Calu3 (cell line): ENCODE results near the gene NT5DC3. TPM values are rescaled to one million over a fixed set of nuclear protein-coding genes. Genes with fewer than 3 reads are reported as not detected.

Experiments used
- BruUV-seq: library from RNA; stranded (reverse); fragments of 400-500 nt; replicated peaks from 2 replicates; lab custom pipeline; 2021; lab: Mats Ljungman, UMichigan
- CTCF ChIA-PET: fragments of 300-600 bp; sonication (Branson Sonifier 250); formaldehyde crosslinking; loops from one replicate; lab custom pipeline; 2022; ENCODE audit warnings: antibody characterized with exemption; lab: Charles Lee
- DNase-seq: peaks from one replicate; pipeline ENCODE4 v3.0.0; 2022
- H3K27ac Mint-ChIP-seq: one replicate; pipeline ENCODE4 v1.8.0; 2022; ENCODE audit warnings: mixed read lengths; ENCODE audit not compliant: unreplicated experiment
- H3K27me3 Mint-ChIP-seq: one replicate; pipeline ENCODE4 v1.8.0; 2022; ENCODE audit warnings: mixed read lengths; ENCODE audit not compliant: unreplicated experiment
- H3K36me3 Mint-ChIP-seq: one replicate; pipeline ENCODE4 v1.8.0; 2022; ENCODE audit warnings: mild to moderate bottlenecking, moderate library complexity, mixed read lengths; ENCODE audit not compliant: insufficient read depth, unreplicated experiment
- H3K4me1 Mint-ChIP-seq: one replicate; pipeline ENCODE4 v1.8.0; 2022; ENCODE audit warnings: mild to moderate bottlenecking, low read depth, mixed read lengths; ENCODE audit not compliant: unreplicated experiment
- H3K4me3 Mint-ChIP-seq: one replicate; pipeline ENCODE4 v1.8.0; 2022; ENCODE audit warnings: mild to moderate bottlenecking, low read depth, moderate library complexity, mixed read lengths; ENCODE audit not compliant: unreplicated experiment
- H3K9me3 Mint-ChIP-seq: one replicate; pipeline ENCODE4 v1.8.0; 2022; ENCODE audit warnings: low read depth, mixed read lengths; ENCODE audit not compliant: unreplicated experiment
- CTCF ChIP-seq: fragments of 200-600 bp; IDR thresholded peaks from one replicate; pipeline ENCODE4 v1.8.0; 2022; ENCODE audit warnings: antibody characterized with exemption; ENCODE audit not compliant: unreplicated experiment
- intact Hi-C: fragments of 100-400 bp; cut with micrococcal nuclease; formaldehyde crosslinking; loops from one replicate; pipeline ENCODE4 v1.10.0; 2022; ENCODE audit not compliant: unreplicated experiment
- total RNA-seq: library from RNA; stranded (reverse); gene quantifications from 2 replicates; pipeline ENCODE4 v1.2.3, GENCODE V29; 2022

The NT5DC3 gene
- total RNA-seq, 1 experiment from 2014 or later, result 24.0 TPM

DNA sequence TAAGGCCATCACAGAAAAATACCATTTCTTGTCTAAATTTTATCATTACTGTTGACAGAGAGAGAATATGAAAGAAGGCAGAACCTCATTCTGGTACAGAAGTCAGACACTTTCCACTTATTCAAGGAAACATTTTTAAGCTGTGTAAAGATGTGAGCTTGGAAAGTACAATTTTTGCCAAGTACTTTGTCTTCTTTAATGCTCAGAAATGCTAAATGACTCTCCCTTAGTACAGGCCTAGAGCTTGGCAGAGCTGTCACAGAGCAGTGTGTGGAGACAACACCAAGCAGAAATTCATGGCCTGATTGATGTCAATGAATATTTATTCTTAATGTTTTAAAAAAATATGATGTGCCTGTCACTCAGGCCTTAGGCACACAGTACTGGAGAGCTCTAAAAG, 20.7 kb downstream of the NT5DC3 start:
- Mint-ChIP-seq H3K9me3 (peaks cover 3% of the 10 kb centered on the region), H3K27me3 (no peaks in the 10 kb centered on the region), H3K36me3 (no peaks in the 10 kb centered on the region), H3K4me1 (peaks cover 10% of the 10 kb centered on the region), H3K27ac (no peak overlapping the region), H3K4me3 (no peak overlapping the region)
- TF ChIP-seq CTCF, result no peak
- no peak for DNase-seq
- CTCF ChIA-PET, result interaction anchor here (0.6 kb wide), 1 partner anchor 19 kb away, joined by 8 read pairs; no protein-coding TSS in a partner anchor
- intact Hi-C loops, result no loop called here
- no TSS peak for BruUV-seq

- Mint-ChIP-seq H3K27me3 (no peaks in the 10 kb centered on the region), H3K36me3 (no peaks in the 10 kb centered on the region), H3K27ac (no peak overlapping the region), H3K9me3 (peaks cover 3% of the 10 kb centered on the region), H3K4me3 (no peak overlapping the region), H3K4me1 (peaks cover 6% of the 10 kb centered on the region)
- BruUV-seq, result no TSS peak
- no peak for DNase-seq
- intact Hi-C loops, result no loop called here
- no peak for TF ChIP-seq CTCF
- CTCF ChIA-PET, result no interaction called here
Observed at GRCh38 chr12:103819892-103820291, 21.1 kb downstream of the NT5DC3 start.

DNA sequence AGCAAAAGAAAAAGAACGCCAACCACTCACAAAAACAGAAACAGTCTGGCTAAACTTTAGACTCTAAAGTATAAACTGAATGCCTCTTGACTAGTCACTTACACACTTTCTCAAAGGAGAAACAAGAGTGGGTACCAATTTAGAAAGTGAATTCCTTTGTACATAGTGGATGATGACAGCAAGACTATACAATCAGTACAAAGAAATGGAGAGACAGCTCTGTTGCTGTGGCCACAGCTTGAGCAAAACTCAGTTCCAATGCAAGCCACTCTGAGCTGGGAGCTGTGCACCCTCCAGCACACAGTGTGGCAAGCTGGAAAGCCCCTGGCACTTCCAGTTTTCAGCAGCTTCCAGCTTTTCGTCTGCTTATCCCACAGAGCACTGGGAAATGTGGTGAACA, 21.7 kb downstream of the NT5DC3 start:
- Mint-ChIP-seq H3K27me3 (no peaks in the 10 kb centered on the region), H3K27ac (no peak overlapping the region), H3K4me1 (no peaks in the 10 kb centered on the region), H3K9me3 (peaks cover 3% of the 10 kb centered on the region), H3K4me3 (no peak overlapping the region), H3K36me3 (no peaks in the 10 kb centered on the region)
- BruUV-seq, result no TSS peak
- intact Hi-C loops, result no loop called here
- CTCF ChIA-PET, result no interaction called here
- no peak for TF ChIP-seq CTCF
- DNase-seq, result no peak

DNA sequence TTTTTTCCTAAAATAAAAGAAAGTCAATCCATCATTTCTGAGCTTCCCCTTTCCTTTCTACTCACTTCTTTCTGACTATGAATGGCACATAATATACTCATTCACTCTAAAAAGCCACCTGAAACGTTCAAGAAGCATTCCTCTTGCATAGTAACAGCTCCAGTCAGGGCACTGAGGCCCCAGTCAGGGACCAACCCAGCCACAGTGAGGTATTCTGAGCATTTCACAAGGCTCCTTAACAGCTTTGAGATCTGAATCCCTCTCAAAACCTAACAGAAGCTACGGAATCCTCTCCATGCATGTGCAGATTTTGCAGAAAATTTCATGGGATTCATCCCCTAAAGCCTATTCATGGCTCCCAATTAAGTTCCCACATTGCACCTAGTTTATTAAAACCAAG, 23.2 kb downstream of the NT5DC3 start:
- intact Hi-C loops, result no loop called here
- Mint-ChIP-seq H3K27ac (no peak overlapping the region), H3K9me3 (peaks cover 3% of the 10 kb centered on the region), H3K27me3 (no peaks in the 10 kb centered on the region), H3K4me3 (no peak overlapping the region), H3K4me1 (no peaks in the 10 kb centered on the region), H3K36me3 (peaks cover 6% of the 10 kb centered on the region)
- CTCF ChIA-PET, result no interaction called here
- no TSS peak for BruUV-seq
- no peak for DNase-seq
- TF ChIP-seq CTCF, result no peak
